ENCODE data around the gene ETV4.

Gene ETV4

GRCh38 chr17:43572368-43572980 lies 26.3 kb upstream of the ETV4 start:
- DNase-seq = no peak

GRCh38 chr17:43570518-43570928 lies 24.4 kb upstream of the ETV4 start:
- DNase-seq = no peak

- DNase-seq = no peak
Measured at GRCh38 chr17:43568506-43569082, 22.5 kb upstream of the ETV4 start.

- no peak for DNase-seq
Measured at GRCh38 chr17:43563600-43564594, 17.8 kb upstream of the ETV4 start.

GRCh38 chr17:43562679-43563599 lies 16.8 kb upstream of the ETV4 start:
- no peak for DNase-seq

GRCh38 chr17:43560461-43561427 lies 14.6 kb upstream of the ETV4 start:
- DNase-seq = no peak

- DNase-seq = no peak
Measured at GRCh38 chr17:43559161-43559816, 13.1 kb upstream of the ETV4 start.

- no peak for DNase-seq
Measured at GRCh38 chr17:43558805-43559160, 12.6 kb upstream of the ETV4 start.

GRCh38 chr17:43556292-43556691 lies 10.2 kb upstream of the ETV4 start:
- no peak for DNase-seq

- DNase-seq = no peak
Measured at GRCh38 chr17:43554857-43555256, 8.7 kb upstream of the ETV4 start.

- DNase-seq = no peak
Measured at GRCh38 chr17:43553573-43553972, 7.4 kb upstream of the ETV4 start.

- no peak for DNase-seq
Measured at GRCh38 chr17:43552229-43552837, 6.2 kb upstream of the ETV4 start.

- DNase-seq = no peak
Measured at GRCh38 chr17:43550754-43551153, 4.6 kb upstream of the ETV4 start.

- no peak for DNase-seq
Measured at GRCh38 chr17:43549496-43549895, 3.4 kb upstream of the ETV4 start.

- no peak for DNase-seq
Measured at GRCh38 chr17:43548689-43549379, 2.7 kb upstream of the ETV4 start.

- no peak for DNase-seq
Measured at GRCh38 chr17:43547659-43548256, 1.6 kb upstream of the ETV4 start.

- no peak for DNase-seq
Measured at GRCh38 chr17:43547189-43547550, 1.0 kb upstream of the ETV4 start.

- DNase-seq = no peak
Measured at GRCh38 chr17:43545383-43545632, 832 bp downstream of the ETV4 start.

- DNase-seq = no peak
Measured at GRCh38 chr17:43543771-43544575, 2.2 kb downstream of the ETV4 start.

Measured in CD4-positive, alpha-beta T cell treated with Interleukin-6 for 4 hours (primary cell).